Activated CD8-positive, alpha-beta T cell treated with anti-CD3 and anti-CD28 coated beads, Interleukin-2, amount 10 ng/mL, durations not matched to agents 7 days and 5 days (primary cell): ENCODE data around the gene GMEB2. TPM values are rescaled to one million over a fixed set of nuclear protein-coding genes. Genes with fewer than 3 reads are reported as not detected.
"Not testable (repeated sequence)": the region's sequence is repeated elsewhere in the genome, so short reads cannot be mapped to it uniquely, and the experiment has no call there.

Source experiments
- ATAC-seq: fragments of 150-1000 bp; cut with Tn5 transposase; one replicate; pipeline ENCODE4 v1.10.0; 2021; ENCODE audit warnings: moderate library complexity
- CTCF ChIA-PET: fragments of 350-600 bp; sonication (Branson Sonifier 250); formaldehyde crosslinking; loops from one replicate; lab custom pipeline; 2021; ENCODE audit warnings: antibody characterized with exemption; lab: Charles Lee
- POLR2A ChIA-PET: fragments of 350-600 bp; sonication (Branson Sonifier 250); formaldehyde crosslinking; loops from one replicate; lab custom pipeline; 2021; ENCODE audit warnings: antibody characterized with exemption; lab: Charles Lee
- DNase-seq: peaks from one replicate; pipeline ENCODE4 v3.0.0-alpha.2; 2020
- H3K27ac Mint-ChIP-seq: one replicate; pipeline ENCODE4 v1.8.0; 2021; ENCODE audit warnings: mild to moderate bottlenecking, mixed read lengths
- H3K27me3 Mint-ChIP-seq: one replicate; pipeline ENCODE4 v1.8.0; 2021; ENCODE audit warnings: low read depth, mixed read lengths
- H3K36me3 Mint-ChIP-seq: one replicate; pipeline ENCODE4 v1.8.0; 2021; ENCODE audit warnings: low read depth, mixed read lengths
- H3K4me1 Mint-ChIP-seq: one replicate; pipeline ENCODE4 v1.8.0; 2021; ENCODE audit warnings: low read depth, mixed read lengths
- H3K4me3 Mint-ChIP-seq: one replicate; pipeline ENCODE4 v1.8.0; 2021; ENCODE audit warnings: mild to moderate bottlenecking, mixed read lengths
- H3K9me3 Mint-ChIP-seq: one replicate; pipeline ENCODE4 v1.8.0; 2022; ENCODE audit warnings: mixed read lengths; ENCODE audit not compliant: insufficient read depth
- total RNA-seq, 2 experiments: library from RNA; stranded (reverse); gene quantifications; one replicate each; pipeline ENCODE4 v1.2.3, GENCODE V29; 2021

The GMEB2 gene
- total RNA-seq, 2 experiments from 2014 or later = 16.2 TPM

GRCh38 chr20:63622096-63622495, 4.8 kb downstream of the GMEB2 start:
- Mint-ChIP-seq H3K4me3 (no peak overlapping the region), H3K36me3 (peaks cover 22% of the 10 kb centered on the region), H3K27me3 (no peaks in the 10 kb centered on the region), H3K9me3 (no peaks in the 10 kb centered on the region), H3K27ac (no peak overlapping the region), H3K4me1 (peaks cover 8% of the 10 kb centered on the region)
- CTCF ChIA-PET = interaction anchor here (1.9 kb wide), 1 partner anchor 20 kb away, joined by 6 read pairs; no protein-coding TSS in a partner anchor
- DNase-seq = no peak
- no peak for ATAC-seq
- POLR2A ChIA-PET = interaction anchor here (0.6 to 1.2 kb wide), 2 partner anchors 36 to 48 kb away, joined by 3 to 4 read pairs; no protein-coding TSS in a partner anchor

GRCh38 chr20:63620991-63621390, 5.9 kb downstream of the GMEB2 start:
- no peak for DNase-seq
- no peak for ATAC-seq
- Mint-ChIP-seq H3K4me3 (no peak overlapping the region), H3K27me3 (no peaks in the 10 kb centered on the region), H3K27ac (no peak overlapping the region), H3K9me3 (no peaks in the 10 kb centered on the region), H3K4me1 (peaks cover 8% of the 10 kb centered on the region), H3K36me3 (peaks cover 27% of the 10 kb centered on the region)
- ChIA-PET CTCF (interaction anchor here (1.9 kb wide), 1 partner anchor 21 kb away, joined by 6 read pairs; no protein-coding TSS in a partner anchor), POLR2A (interaction anchor here (1.2 kb wide), 2 partner anchors 9 to 46 kb away, joined by 3 to 4 read pairs; no protein-coding TSS in a partner anchor)

GRCh38 chr20:63619505-63619904, 7.4 kb downstream of the GMEB2 start:
- POLR2A ChIA-PET = no interaction called here
- H3K9me3 Mint-ChIP-seq = no peaks in the 10 kb centered on the region
- CTCF ChIA-PET = no interaction called here
- H3K27me3 Mint-ChIP-seq = no peaks in the 10 kb centered on the region
- H3K36me3 Mint-ChIP-seq = peaks cover 31% of the 10 kb centered on the region
- no peak for ATAC-seq
- H3K4me3 Mint-ChIP-seq = no peak overlapping the region
- H3K4me1 Mint-ChIP-seq = peaks cover 3% of the 10 kb centered on the region
- DNase-seq = no peak
- H3K27ac Mint-ChIP-seq = no peak overlapping the region

GRCh38 chr20:63619086-63619485, 7.8 kb downstream of the GMEB2 start:
- no peaks in the 10 kb centered on the region for H3K27me3 Mint-ChIP-seq
- CTCF ChIA-PET = no interaction called here
- POLR2A ChIA-PET = no interaction called here

GRCh38 chr20:63618291-63618980, 8.5 kb downstream of the GMEB2 start:
- peaks cover 3% of the 10 kb centered on the region for H3K4me1 Mint-ChIP-seq
- no peak overlapping the region for H3K27ac Mint-ChIP-seq
- CTCF ChIA-PET = interaction anchor here (1.4 kb wide), 1 partner anchor 395 kb away, joined by 4 read pairs; no protein-coding TSS in a partner anchor
- no peaks in the 10 kb centered on the region for H3K27me3 Mint-ChIP-seq
- POLR2A ChIA-PET = interaction anchor here (0.6 kb wide), 1 partner anchor 364 kb away, joined by 3 read pairs; no protein-coding TSS in a partner anchor
- ATAC-seq = no peak
- no peak for DNase-seq
- H3K4me3 Mint-ChIP-seq = no peak overlapping the region
- peaks cover 32% of the 10 kb centered on the region for H3K36me3 Mint-ChIP-seq
- H3K9me3 Mint-ChIP-seq = no peaks in the 10 kb centered on the region

More at GRCh38 chr20:63619086-63619485, 7.8 kb downstream of the GMEB2 start:
- DNase-seq (no peak), ATAC-seq (no peak)
- Mint-ChIP-seq H3K4me1 (peaks cover 3% of the 10 kb centered on the region), H3K27ac (no peak overlapping the region), H3K9me3 (no peaks in the 10 kb centered on the region), H3K36me3 (peaks cover 29% of the 10 kb centered on the region), H3K4me3 (no peak overlapping the region)

- no peak for ATAC-seq
- no peaks in the 10 kb centered on the region for H3K9me3 Mint-ChIP-seq
- H3K4me3 Mint-ChIP-seq = no peak overlapping the region
- H3K4me1 Mint-ChIP-seq = peaks cover 6% of the 10 kb centered on the region
- H3K27me3 Mint-ChIP-seq = no peaks in the 10 kb centered on the region
- DNase-seq = no peak
- peaks cover 31% of the 10 kb centered on the region for H3K36me3 Mint-ChIP-seq
- no peak overlapping the region for H3K27ac Mint-ChIP-seq
- POLR2A ChIA-PET = interaction anchor here (0.6 kb wide), 1 partner anchor 365 kb away, joined by 3 read pairs; no protein-coding TSS in a partner anchor
- CTCF ChIA-PET = interaction anchor here (1.4 kb wide), 1 partner anchor 394 kb away, joined by 4 read pairs; no protein-coding TSS in a partner anchor
These were observed 9.0 kb downstream of the GMEB2 start for GRCh38 chr20:63617876-63618265.

- Mint-ChIP-seq H3K27ac (no peak overlapping the region), H3K9me3 (no peaks in the 10 kb centered on the region), H3K4me3 (no peak overlapping the region), H3K4me1 (peaks cover 3% of the 10 kb centered on the region), H3K36me3 (peaks cover 30% of the 10 kb centered on the region), H3K27me3 (no peaks in the 10 kb centered on the region)
- ChIA-PET POLR2A (no interaction called here), CTCF (interaction anchor here (1.4 to 1.6 kb wide), 2 partner anchors 24 to 394 kb away, joined by 4 to 5 read pairs; no protein-coding TSS in a partner anchor)
- DNase-seq = no peak
- ATAC-seq = no peak
These were observed 9.6 kb downstream of the GMEB2 start for GRCh38 chr20:63617092-63617875.

- ATAC-seq, H3K27ac Mint-ChIP-seq, H3K9me3 Mint-ChIP-seq, H3K27me3 Mint-ChIP-seq, H3K4me3 Mint-ChIP-seq, H3K4me1 Mint-ChIP-seq, POLR2A ChIA-PET, DNase-seq: not testable (repeated sequence)
- CTCF ChIA-PET = interaction anchor here (1.1 to 2.3 kb wide), 2 partner anchors 20 to 28 kb away, joined by 3 to 8 read pairs; no protein-coding TSS in a partner anchor
- peaks cover 29% of the 10 kb centered on the region for H3K36me3 Mint-ChIP-seq
These were observed 12.9 kb downstream of the GMEB2 start for GRCh38 chr20:63613863-63614594.

GRCh38 chr20:63612276-63612931, 14.5 kb downstream of the GMEB2 start:
- DNase-seq (no peak), ATAC-seq (no peak)
- no peaks in the 10 kb centered on the region for H3K9me3 Mint-ChIP-seq
- no peak overlapping the region for H3K4me3 Mint-ChIP-seq
- ChIA-PET POLR2A (interaction anchor here (1.4 kb wide), 1 partner anchor 9 kb away, joined by 3 read pairs; no protein-coding TSS in a partner anchor), CTCF (interaction anchor here (2.3 kb wide), 1 partner anchor 30 kb away, joined by 8 read pairs; no protein-coding TSS in a partner anchor)
- peaks cover 21% of the 10 kb centered on the region for H3K36me3 Mint-ChIP-seq
- no peak overlapping the region for H3K27ac Mint-ChIP-seq
- no peaks in the 10 kb centered on the region for H3K27me3 Mint-ChIP-seq
- H3K4me1 Mint-ChIP-seq = peaks cover 3% of the 10 kb centered on the region

- H3K4me1 Mint-ChIP-seq = peaks cover 3% of the 10 kb centered on the region
- ChIA-PET CTCF (no interaction called here), POLR2A (interaction anchor here (1.4 kb wide), 1 partner anchor 9 kb away, joined by 3 read pairs; no protein-coding TSS in a partner anchor)
- H3K27ac Mint-ChIP-seq = no peak overlapping the region
- no peak for DNase-seq
- ATAC-seq = no peak
- peaks cover 17% of the 10 kb centered on the region for H3K36me3 Mint-ChIP-seq
- H3K27me3 Mint-ChIP-seq = no peaks in the 10 kb centered on the region
- H3K9me3 Mint-ChIP-seq = no peaks in the 10 kb centered on the region
- no peak overlapping the region for H3K4me3 Mint-ChIP-seq
These were observed 15.3 kb downstream of the GMEB2 start for GRCh38 chr20:63611646-63612045.
